Activated T-cell treated with anti-CD3 and anti-CD28 coated beads, Interleukin-2, amount 50 U/mL, for 24 hours (primary cell): ENCODE measurements around the gene LRP1B.
"Not testable (repeated sequence)": the region's sequence is repeated elsewhere in the genome, so short reads cannot be mapped to it uniquely, and the experiment has no call there.

Source experiments
- DNase-seq: peaks from one replicate; pipeline ENCODE4 v3.0.0-alpha.2; 2020
- H3K27ac Mint-ChIP-seq: 2 replicates; pipeline ENCODE4 v1.8.0; 2020; ENCODE audit warnings: mild to moderate bottlenecking, mixed read lengths
- H3K27me3 Mint-ChIP-seq: 2 replicates; pipeline ENCODE4 v1.8.0; 2020; ENCODE audit warnings: mixed read lengths
- H3K36me3 Mint-ChIP-seq: 2 replicates; pipeline ENCODE4 v1.8.0; 2020; ENCODE audit warnings: low read depth, mixed read lengths
- H3K4me1 Mint-ChIP-seq: 2 replicates; pipeline ENCODE4 v1.8.0; 2020; ENCODE audit warnings: low read depth, mixed read lengths
- H3K4me3 Mint-ChIP-seq: 2 replicates; pipeline ENCODE4 v1.8.0; 2020; ENCODE audit warnings: mild to moderate bottlenecking, moderate library complexity, mixed read lengths
- H3K9me3 Mint-ChIP-seq: 2 replicates; pipeline ENCODE4 v1.8.0; 2020; ENCODE audit warnings: mixed read lengths

The LRP1B gene

GRCh38 chr2:140584471-140584870 is 1546.3 kb downstream of the LRP1B start:
- Mint-ChIP-seq H3K9me3 (peaks cover 13% of the 10 kb centered on the region), H3K36me3 (no peaks in the 10 kb centered on the region), H3K4me1 (no peaks in the 10 kb centered on the region), H3K4me3 (no peak overlapping the region), H3K27me3 (no peaks in the 10 kb centered on the region), H3K27ac (no peak overlapping the region)
- DNase-seq = no peak

- H3K9me3 Mint-ChIP-seq = peaks cover 9% of the 10 kb centered on the region
- no peak overlapping the region for H3K4me3 Mint-ChIP-seq
- no peaks in the 10 kb centered on the region for H3K4me1 Mint-ChIP-seq
- no peaks in the 10 kb centered on the region for H3K27me3 Mint-ChIP-seq
- H3K36me3 Mint-ChIP-seq = no peaks in the 10 kb centered on the region
- H3K27ac Mint-ChIP-seq = no peak overlapping the region
- DNase-seq = no peak
Measured at GRCh38 chr2:140580532-140581151, 1550.2 kb downstream of the LRP1B start.

GRCh38 chr2:140577453-140577852 is 1553.4 kb downstream of the LRP1B start:
- no peaks in the 10 kb centered on the region for H3K4me1 Mint-ChIP-seq
- H3K27me3 Mint-ChIP-seq = no peaks in the 10 kb centered on the region
- no peak overlapping the region for H3K27ac Mint-ChIP-seq
- peaks cover 10% of the 10 kb centered on the region for H3K9me3 Mint-ChIP-seq
- no peaks in the 10 kb centered on the region for H3K36me3 Mint-ChIP-seq
- no peak overlapping the region for H3K4me3 Mint-ChIP-seq
- no peak for DNase-seq

- DNase-seq = no peak
- Mint-ChIP-seq H3K36me3 (no peaks in the 10 kb centered on the region), H3K27ac (no peak overlapping the region), H3K4me1 (no peaks in the 10 kb centered on the region), H3K9me3 (peaks cover 6% of the 10 kb centered on the region), H3K4me3 (no peak overlapping the region), H3K27me3 (no peaks in the 10 kb centered on the region)
Measured at GRCh38 chr2:140567734-140568133, 1563.1 kb downstream of the LRP1B start.

GRCh38 chr2:140565756-140566155 is 1565.1 kb downstream of the LRP1B start:
- Mint-ChIP-seq H3K9me3 (peaks cover 11% of the 10 kb centered on the region), H3K4me3 (no peak overlapping the region), H3K36me3 (no peaks in the 10 kb centered on the region), H3K4me1 (no peaks in the 10 kb centered on the region), H3K27me3 (no peaks in the 10 kb centered on the region), H3K27ac (no peak overlapping the region)
- no peak for DNase-seq

GRCh38 chr2:140555701-140556100 is 1575.1 kb downstream of the LRP1B start:
- Mint-ChIP-seq H3K9me3 (peaks cover 4% of the 10 kb centered on the region), H3K4me3 (no peak overlapping the region), H3K36me3 (no peaks in the 10 kb centered on the region), H3K27me3 (no peaks in the 10 kb centered on the region), H3K27ac (no peak overlapping the region), H3K4me1 (no peaks in the 10 kb centered on the region)
- DNase-seq = no peak

GRCh38 chr2:140552634-140553033 is 1578.2 kb downstream of the LRP1B start:
- H3K4me1 Mint-ChIP-seq = no peaks in the 10 kb centered on the region
- H3K4me3 Mint-ChIP-seq = no peak overlapping the region
- H3K27ac Mint-ChIP-seq = no peak overlapping the region

GRCh38 chr2:140551287-140551686 is 1579.5 kb downstream of the LRP1B start:
- Mint-ChIP-seq H3K27ac (no peak overlapping the region), H3K36me3 (no peaks in the 10 kb centered on the region)

More at GRCh38 chr2:140552634-140553033, 1578.2 kb downstream of the LRP1B start:
- Mint-ChIP-seq H3K9me3 (peaks cover 4% of the 10 kb centered on the region), H3K36me3 (no peaks in the 10 kb centered on the region), H3K27me3 (no peaks in the 10 kb centered on the region)
- DNase-seq = no peak

GRCh38 chr2:140550821-140551220 is 1580.0 kb downstream of the LRP1B start:
- Mint-ChIP-seq H3K4me3 (no peak overlapping the region), H3K27me3 (no peaks in the 10 kb centered on the region), H3K4me1 (no peaks in the 10 kb centered on the region), H3K36me3 (no peaks in the 10 kb centered on the region), H3K27ac (no peak overlapping the region), H3K9me3 (peaks cover 6% of the 10 kb centered on the region)
- no peak for DNase-seq

More at GRCh38 chr2:140551287-140551686, 1579.5 kb downstream of the LRP1B start:
- H3K9me3 Mint-ChIP-seq = peaks cover 5% of the 10 kb centered on the region
- DNase-seq = no peak
- H3K4me1 Mint-ChIP-seq = no peaks in the 10 kb centered on the region
- H3K27me3 Mint-ChIP-seq = no peaks in the 10 kb centered on the region
- no peak overlapping the region for H3K4me3 Mint-ChIP-seq

- H3K27ac Mint-ChIP-seq, H3K4me1 Mint-ChIP-seq, H3K4me3 Mint-ChIP-seq, DNase-seq, H3K27me3 Mint-ChIP-seq, H3K36me3 Mint-ChIP-seq: not testable (repeated sequence)
- peaks cover 20% of the 10 kb centered on the region for H3K9me3 Mint-ChIP-seq
Measured at GRCh38 chr2:140544769-140545168, 1586.0 kb downstream of the LRP1B start.

GRCh38 chr2:140542627-140543026 is 1588.2 kb downstream of the LRP1B start:
- no peaks in the 10 kb centered on the region for H3K4me1 Mint-ChIP-seq
- H3K9me3 Mint-ChIP-seq = peaks cover 24% of the 10 kb centered on the region
- H3K36me3 Mint-ChIP-seq = no peaks in the 10 kb centered on the region
- H3K4me3 Mint-ChIP-seq = no peak overlapping the region
- no peak for DNase-seq
- H3K27ac Mint-ChIP-seq = no peak overlapping the region
- no peaks in the 10 kb centered on the region for H3K27me3 Mint-ChIP-seq

GRCh38 chr2:140539242-140539875 is 1591.5 kb downstream of the LRP1B start:
- H3K9me3 Mint-ChIP-seq = peaks cover 21% of the 10 kb centered on the region
- no peaks in the 10 kb centered on the region for H3K4me1 Mint-ChIP-seq
- H3K36me3 Mint-ChIP-seq = no peaks in the 10 kb centered on the region
- no peaks in the 10 kb centered on the region for H3K27me3 Mint-ChIP-seq
- no peak overlapping the region for H3K4me3 Mint-ChIP-seq
- no peak overlapping the region for H3K27ac Mint-ChIP-seq
- DNase-seq = no peak

- peaks cover 6% of the 10 kb centered on the region for H3K9me3 Mint-ChIP-seq
- no peak overlapping the region for H3K4me3 Mint-ChIP-seq
- H3K4me1 Mint-ChIP-seq = no peaks in the 10 kb centered on the region
- no peak overlapping the region for H3K27ac Mint-ChIP-seq
- no peak for DNase-seq
- H3K27me3 Mint-ChIP-seq = no peaks in the 10 kb centered on the region
- no peaks in the 10 kb centered on the region for H3K36me3 Mint-ChIP-seq
Measured at GRCh38 chr2:140529706-140530105, 1601.1 kb downstream of the LRP1B start.

- H3K4me3 Mint-ChIP-seq = no peak overlapping the region
- H3K36me3 Mint-ChIP-seq = no peaks in the 10 kb centered on the region
- DNase-seq = no peak
Measured at GRCh38 chr2:140528982-140529381, 1601.8 kb downstream of the LRP1B start.

GRCh38 chr2:140526575-140526974 is 1604.2 kb downstream of the LRP1B start:
- no peaks in the 10 kb centered on the region for H3K36me3 Mint-ChIP-seq
- DNase-seq = no peak
- no peaks in the 10 kb centered on the region for H3K4me1 Mint-ChIP-seq
- peaks cover 14% of the 10 kb centered on the region for H3K9me3 Mint-ChIP-seq
- H3K27me3 Mint-ChIP-seq = no peaks in the 10 kb centered on the region
- H3K27ac Mint-ChIP-seq = no peak overlapping the region
- H3K4me3 Mint-ChIP-seq = no peak overlapping the region

More at GRCh38 chr2:140528982-140529381, 1601.8 kb downstream of the LRP1B start:
- no peaks in the 10 kb centered on the region for H3K27me3 Mint-ChIP-seq
- H3K9me3 Mint-ChIP-seq = peaks cover 6% of the 10 kb centered on the region
- H3K27ac Mint-ChIP-seq = no peak overlapping the region
- no peaks in the 10 kb centered on the region for H3K4me1 Mint-ChIP-seq
